Measurements from ENCODE around the gene CPZ. TPM values are rescaled to one million over a fixed set of nuclear protein-coding genes. Genes with fewer than 3 reads are reported as not detected.

CPZ gene
- 1.6 and 50.3 TPM in 2 replicates for total RNA-seq

DNA sequence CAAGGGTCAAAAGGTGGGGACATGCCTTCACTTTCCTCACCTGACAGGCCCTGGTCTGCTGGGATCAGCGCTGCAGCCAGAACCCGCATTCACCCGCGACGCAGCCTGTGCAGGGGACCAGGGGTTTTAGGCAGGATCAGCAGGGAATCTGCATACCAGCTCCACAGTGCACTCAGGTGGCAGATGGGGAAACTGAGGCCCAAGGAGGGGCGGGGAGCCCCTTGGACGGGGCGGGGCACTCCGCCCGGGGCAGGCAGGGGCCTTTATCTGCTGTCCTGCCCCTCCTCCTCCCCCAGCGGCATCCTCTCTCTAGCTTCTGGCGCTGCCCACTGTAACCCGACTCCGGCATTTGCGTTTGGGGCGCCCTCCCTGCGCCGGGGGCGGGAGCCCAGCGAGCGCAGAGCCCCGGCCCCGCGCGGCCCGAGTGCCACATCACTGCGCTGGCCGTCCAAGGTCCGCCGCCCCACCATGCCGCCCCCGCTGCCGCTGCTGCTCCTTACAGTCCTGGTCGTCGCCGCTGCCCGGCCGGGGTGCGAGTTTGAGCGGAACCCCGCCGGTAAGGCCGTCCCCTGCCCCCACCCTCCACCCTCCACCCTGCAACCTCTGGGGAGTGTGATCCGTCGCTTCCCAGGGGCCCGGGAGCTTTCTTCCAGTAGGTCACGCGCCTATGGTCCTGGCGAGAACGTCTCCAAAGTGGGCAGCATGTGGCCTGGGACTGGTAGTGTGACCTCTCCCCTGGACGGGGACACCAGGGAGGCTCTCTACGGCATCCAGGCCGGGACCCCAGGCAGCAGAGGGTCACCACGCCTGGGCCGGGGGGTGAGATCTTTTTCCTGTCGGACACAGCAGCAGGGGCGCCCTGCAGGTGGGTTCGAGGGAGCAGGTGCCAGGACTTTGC is at the start of gene CPZ:
TSS of gene CPZ (plus strand) at position 400 of the 898 bp plus-strand sequence. CDS start at position 469, 69 bp downstream.

DNA sequence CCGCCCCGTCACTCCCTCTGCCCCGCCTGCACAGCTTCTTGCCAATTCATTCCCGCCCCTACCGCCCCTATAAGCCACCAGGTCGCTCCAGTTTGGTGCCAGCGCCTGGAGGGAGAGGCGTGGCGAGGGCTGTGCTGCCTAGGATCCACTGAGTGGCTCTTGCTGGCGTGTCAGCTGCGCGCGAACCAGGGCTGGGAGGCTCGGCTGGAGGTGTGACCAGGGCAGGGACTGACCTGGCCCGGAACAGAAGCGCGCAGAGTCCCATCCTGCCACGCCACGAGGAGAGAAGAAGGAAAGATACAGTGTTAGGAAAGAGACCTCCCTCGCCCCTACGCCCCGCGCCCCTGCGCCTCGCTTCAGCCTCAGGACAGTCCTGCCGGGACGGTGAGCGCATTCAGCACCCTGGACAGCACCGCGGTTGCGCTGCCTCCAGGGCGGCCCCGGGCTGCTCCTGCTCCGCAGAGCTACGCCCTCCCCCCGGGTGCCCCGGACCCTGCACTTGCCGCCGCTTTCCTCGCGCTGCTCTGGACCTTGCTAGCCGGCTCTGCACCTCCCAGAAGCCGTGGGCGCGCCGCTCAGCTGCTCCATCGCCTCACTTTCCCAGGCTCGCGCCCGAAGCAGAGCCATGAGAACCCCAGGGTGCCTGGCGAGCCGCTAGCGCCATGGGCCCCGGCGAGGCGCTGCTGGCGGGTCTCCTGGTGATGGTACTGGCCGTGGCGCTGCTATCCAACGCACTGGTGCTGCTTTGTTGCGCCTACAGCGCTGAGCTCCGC is 12.1 kb upstream of the CPZ start, which contains the start of gene GPR78:
TSS of gene GPR78 (plus strand) at position 72 of the 773 bp plus-strand sequence. CDS start at position 663, 591 bp downstream.

Other genes starting within 250 kb of the CPZ start
- 17.9 and 29.3 TPM in 2 replicates for gene ACOX3, start 152.0 kb upstream of the CPZ start, total RNA-seq
- 18.0 and 19.7 TPM in 2 replicates for gene TRMT44, start 152.0 kb upstream of the CPZ start, total RNA-seq
- 0.14 and 1.3 TPM in 2 replicates for gene GPR78, start 12.4 kb upstream of the CPZ start, total RNA-seq